H1 (cell line): Measurements from ENCODE around the gene TEX10. TPM values are rescaled to one million over a fixed set of nuclear protein-coding genes. Genes with fewer than 3 reads are reported as not detected.

Source experiments
- CTCF ChIA-PET: fragments of 300-600 bp; sonication (Branson Sonifier 250); formaldehyde crosslinking; loops from one replicate; lab custom pipeline; 2021; ENCODE audit not compliant: partially characterized antibody; lab: Charles Lee
- POLR2A ChIA-PET: fragments of 300-600 bp; sonication (Branson Sonifier 250); formaldehyde crosslinking; loops from one replicate; lab custom pipeline; 2021; ENCODE audit warnings: inconsistent platforms; ENCODE audit not compliant: partially characterized antibody; lab: Charles Lee
- DNase-seq, 2 experiments: peaks; one replicate each; pipeline versions ENCODE4 v3.0.0 to v3.0.0-alpha.2; 2010 to 2022; ENCODE audit warnings: low spot score in 2 of 2, low read depth in 1 of 2, mixed read lengths in 1 of 2
- FAIRE-seq: peaks from 2 replicates; lab custom pipeline; 2011; peaks lifted over from hg19 to GRCh38; lab: Jason Lieb, UNC
- H2AFZ ChIP-seq: 2 replicates; pipeline ENCODE4 v1.8.1; 2012; ENCODE audit warnings: low read length, inconsistent platforms
- H2AK5ac ChIP-seq: 2 replicates; pipeline ENCODE4 v1.6.1; 2013; ENCODE audit warnings: low read depth, low read length
- H2BK120ac ChIP-seq: replicated peaks from 2 replicates; pipeline ENCODE3; 2013; ENCODE audit warnings: low read depth, low read length, inconsistent platforms
- H2BK12ac ChIP-seq: 2 replicates; pipeline ENCODE4 v1.6.1; 2013; ENCODE audit warnings: low read depth, low read length
- H2BK15ac ChIP-seq: 2 replicates; pipeline ENCODE4 v1.6.1; 2013; ENCODE audit warnings: low read length
- H2BK20ac ChIP-seq: 2 replicates; pipeline ENCODE4 v1.6.1; 2013; ENCODE audit warnings: low read length
- H2BK5ac ChIP-seq: 2 replicates; pipeline ENCODE4 v1.6.1; 2013; ENCODE audit warnings: low read depth, low read length
- H3K14ac ChIP-seq: 2 replicates; pipeline ENCODE4 v1.6.1; 2013; ENCODE audit warnings: inconsistent platforms; ENCODE audit not compliant: insufficient read length
- H3K18ac ChIP-seq: 2 replicates; pipeline ENCODE4 v1.6.1; 2013; ENCODE audit warnings: low read length; ENCODE audit errors: extremely low read depth
- H3K23ac ChIP-seq: 2 replicates; pipeline ENCODE4 v1.6.1; 2013; ENCODE audit warnings: inconsistent platforms; ENCODE audit not compliant: insufficient read length
- H3K23me2 ChIP-seq: 2 replicates; pipeline ENCODE4 v1.6.1; 2013; ENCODE audit warnings: low read depth, low read length
- H3K27ac ChIP-seq: 2 replicates; pipeline ENCODE4 v1.6.1; 2011; ENCODE audit warnings: low read depth, low read length, inconsistent platforms
- H3K27me3 ChIP-seq, 4 experiments: replicated peaks in 1 of 4; 1 replicate in 1 of 4; 2 replicates in 3 of 4; pipeline versions ENCODE4 v1.6.1 to v1.8.1; 2011 to 2013; ENCODE audit warnings: low read length in 3 of 4, mild to moderate bottlenecking in 3 of 4, inconsistent platforms in 2 of 4, mixed read lengths in 2 of 4, moderate library complexity in 1 of 4; ENCODE audit not compliant: control insufficient read depth in 3 of 4, insufficient read depth in 3 of 4; ENCODE audit errors: extremely low read depth in 1 of 4
- H3K36me3 ChIP-seq, 4 experiments: 2 replicates each; pipeline versions ENCODE4 v1.6.1 to v1.8.1; 2011 to 2013; ENCODE audit warnings: mild to moderate bottlenecking in 4 of 4, low read length in 3 of 4, moderate library complexity in 2 of 4, control low read depth in 1 of 4, inconsistent platforms in 1 of 4; ENCODE audit not compliant: insufficient read depth in 4 of 4, control insufficient read depth in 2 of 4
- H3K4ac ChIP-seq: replicated peaks from 2 replicates; pipeline ENCODE3; 2013; ENCODE audit warnings: low read length, low read depth, mixed read lengths, inconsistent platforms; ENCODE audit not compliant: insufficient read length
- H3K4me1 ChIP-seq, 4 experiments: replicated peaks in 1 of 4; 1 replicate in 1 of 4; 2 replicates in 3 of 4; pipeline versions ENCODE4 v1.6.1 to v1.8.1; 2011 to 2013; ENCODE audit warnings: low read length in 3 of 4, inconsistent platforms in 2 of 4, mixed read lengths in 1 of 4; ENCODE audit not compliant: insufficient read depth in 4 of 4, control insufficient read depth in 3 of 4
- H3K4me2 ChIP-seq, 2 experiments: 2 replicates each; pipeline versions ENCODE4 v1.6.1 to v1.8.1; 2011 to 2013; ENCODE audit warnings: low read depth in 2 of 2, low read length in 2 of 2, control low read depth in 1 of 2, inconsistent platforms in 1 of 2, mild to moderate bottlenecking in 1 of 2; ENCODE audit not compliant: insufficient read depth in 1 of 2
- H3K4me3 ChIP-seq, 4 experiments: fragments of 200-600, 300-600 bp in 1 of 4; sonication (generic), shearing (Covaris generic), sonication (Bioruptor Twin) in 1 of 4; 2 replicates each; pipeline versions ENCODE4 v1.5.1 to v1.8.1; 2011 to 2016; ENCODE audit warnings: low read length in 4 of 4, low read depth in 3 of 4, control low read depth in 2 of 4, inconsistent platforms in 2 of 4, mild to moderate bottlenecking in 2 of 4, mixed read lengths in 1 of 4, moderate library complexity in 1 of 4; ENCODE audit not compliant: insufficient read depth in 2 of 4; ENCODE audit errors: extremely low read depth in 1 of 4
- H3K56ac ChIP-seq: replicated peaks from 2 replicates; pipeline ENCODE3; 2013; ENCODE audit warnings: low read depth, mild to moderate bottlenecking, mixed read lengths, low read length, inconsistent platforms; ENCODE audit not compliant: insufficient read length
- H3K79me1 ChIP-seq: 2 replicates; pipeline ENCODE4 v1.6.1; 2013; ENCODE audit warnings: low read depth, low read length, control low read depth
- H3K79me2 ChIP-seq, 2 experiments: 2 replicates each; pipeline versions ENCODE4 v1.6.1 to v1.8.1; 2012 to 2013; ENCODE audit warnings: low read length in 2 of 2, mild to moderate bottlenecking in 2 of 2, inconsistent platforms in 1 of 2; ENCODE audit not compliant: insufficient read depth in 2 of 2, control insufficient read depth in 1 of 2
- H3K9ac ChIP-seq, 4 experiments: replicated peaks in 1 of 4; 1 replicate in 1 of 4; 2 replicates in 3 of 4; pipeline versions ENCODE4 v1.6.1 to v1.8.1; 2011 to 2013; ENCODE audit warnings: low read depth in 3 of 4, low read length in 3 of 4, control low read depth in 2 of 4, mild to moderate bottlenecking in 2 of 4, moderate library complexity in 2 of 4, inconsistent platforms in 1 of 4; ENCODE audit errors: extremely low read depth in 1 of 4
- H3K9me3 ChIP-seq, 2 experiments: 2 replicates each; pipeline versions ENCODE4 v1.6.1 to v1.8.1; 2012 to 2013; ENCODE audit warnings: mild to moderate bottlenecking in 2 of 2, moderate library complexity in 2 of 2, control low read depth in 1 of 2, inconsistent platforms in 1 of 2, low read depth in 1 of 2, low read length in 1 of 2, mixed read lengths in 1 of 2; ENCODE audit not compliant: insufficient read depth in 2 of 2
- H4K20me1 ChIP-seq, 2 experiments: replicated peaks in 1 of 2; 2 replicates each; pipeline versions ENCODE3 to v1.8.1; 2011 to 2013; ENCODE audit warnings: inconsistent platforms in 2 of 2, low read length in 2 of 2, mild to moderate bottlenecking in 1 of 2; ENCODE audit not compliant: insufficient read depth in 2 of 2, control insufficient read depth in 1 of 2
- H4K5ac ChIP-seq: 2 replicates; pipeline ENCODE4 v1.6.1; 2013; ENCODE audit warnings: low read length, low read depth, mixed read lengths, inconsistent platforms; ENCODE audit not compliant: insufficient read length
- H4K8ac ChIP-seq: 2 replicates; pipeline ENCODE4 v1.8.0; 2013; ENCODE audit warnings: mild to moderate bottlenecking, moderate library complexity, low read length, inconsistent platforms; ENCODE audit not compliant: insufficient read depth; ENCODE audit errors: extremely low read depth
- H4K91ac ChIP-seq: replicated peaks from 2 replicates; pipeline ENCODE3; 2013; ENCODE audit warnings: low read length, mixed read lengths, inconsistent platforms; ENCODE audit not compliant: insufficient read length
- JUND ChIP-seq: IDR thresholded peaks from 2 replicates; pipeline ENCODE4 v1.6.1; 2011; ENCODE audit warnings: mild to moderate bottlenecking, improper control_type of control experiment, low read length
- MAFK ChIP-seq: IDR thresholded peaks from 2 replicates; pipeline ENCODE4 v1.6.1; 2012; ENCODE audit warnings: low read depth, mild to moderate bottlenecking, improper control_type of control experiment, low read length
- NANOG ChIP-seq: IDR thresholded peaks from 2 replicates; pipeline ENCODE4 v1.6.1; 2011; ENCODE audit warnings: low read length, low read depth, mild to moderate bottlenecking, inconsistent platforms; ENCODE audit not compliant: insufficient read depth, poor library complexity, severe bottlenecking
- POLR2AphosphoS5 ChIP-seq: IDR thresholded peaks from 2 replicates; pipeline ENCODE4 v1.6.1; 2011; ENCODE audit warnings: low read depth, low read length
- RFX5 ChIP-seq: IDR thresholded peaks from 2 replicates; pipeline ENCODE4 v1.6.1; 2011; ENCODE audit warnings: low read depth, low read length, improper control_type of control experiment, borderline replicate concordance
- TAF7 ChIP-seq: optimal IDR thresholded peaks from 2 replicates; pipeline ENCODE3; 2011; ENCODE audit warnings: low read depth, mild to moderate bottlenecking, inconsistent platforms, low read length, moderate library complexity, borderline replicate concordance
- WGBS, 2 experiments: shearing (Covaris generic) in 1 of 2; methylation state at CpG; one replicate each; pipeline versions ENCODE4 v1.1.6 to v1.1.7; 2013 to 2015; ENCODE audit warnings: low lambda C conversion rate in 2 of 2, mixed read lengths in 2 of 2, inconsistent platforms in 1 of 2, low coverage in 1 of 2, missing lambda C conversion rate in 1 of 2; ENCODE audit not compliant: insufficient replicate concordance in 2 of 2, insufficient coverage in 1 of 2, insufficient read length in 1 of 2; ENCODE audit errors: extremely low coverage in 1 of 2, missing lambda C conversion rate in 1 of 2; 5-methylcytosine and 5-hydroxymethylcytosine counted together
- polyA plus RNA-seq, 7 experiments: library from polyadenylated mRNA; depleted of rRNA in 3 of 7; stranded (reverse) in 5 of 7; unstranded in 2 of 7; fragments of >200 nt in 5 of 7; fragments of 200-250 nt in 2 of 7; gene quantifications; 1 replicate in 5 of 7; 2 replicates in 1 of 7; 4 replicates in 1 of 7; pipeline versions ENCODE4 v1.2.1 to v1.2.3, GENCODE V29; 2011 to 2013; ENCODE audit warnings: missing spikeins in 2 of 7, mixed read lengths in 2 of 7
- total RNA-seq: library from RNA; stranded (reverse); fragmentation: NEBNext Ultra II Directional; extraction: Animal tissue kit (Norgen Biotek cat#: 25700); gene quantifications from 2 replicates; pipeline ENCODE4 v1.2.1, GENCODE V29; 2021

The TEX10 gene
- total and polyA plus RNA-seq, 2 of the 8 experiments (the other 6 are each of a cell fraction or from before 2014, with no cell fraction given) = 46.9 to 81.0 TPM

- Histone ChIP-seq H4K8ac (no peak overlapping the region), H3K79me2 (no peaks in the 10 kb centered on the region), H2AK5ac (no peak overlapping the region), H2AFZ (no peak overlapping the region), H3K23ac (no peak overlapping the region), H2BK5ac (no peak overlapping the region), H2BK12ac (no peak overlapping the region), H3K79me1 (no peaks in the 10 kb centered on the region), H3K27ac (no peak overlapping the region), H3K36me3 (peaks cover 0 to 5% (median 0%) of the 10 kb centered on the region in 4 experiments; a peak in 1 of 8 replicates), H3K23me2 (no peaks in the 10 kb centered on the region), H3K4me1 (no peaks in the 10 kb centered on the region; a peak in 1 of 7 replicates), H3K4me3 (no peak overlapping the region), H2BK20ac (no peak overlapping the region), H4K20me1 (no peaks in the 10 kb centered on the region), H3K4ac (no peak overlapping the region), H3K27me3 (no peaks in the 10 kb centered on the region), H3K18ac (no peak overlapping the region), H2BK120ac (no peak overlapping the region), H3K9me3 (peaks cover 16 to 17% of the 10 kb centered on the region in 2 experiments; a peak in 3 of 4 replicates), H2BK15ac (no peak overlapping the region), H3K9ac (no peak overlapping the region), H4K5ac (no peak overlapping the region), H4K91ac (no peak overlapping the region), H3K56ac (no peak overlapping the region), H3K14ac (no peak overlapping the region), H3K4me2 (no peak overlapping the region)
- WGBS, 2 experiments = 91% methylated on average over 7 of the region's 7 CpGs; no CpG with 5 or more reads in 1 of the 2 experiments
- DNase-seq (no peak), FAIRE-seq (no peak)
- ChIA-PET CTCF (interaction anchor here (1.0 to 1.8 kb wide), 3 partner anchors 20 to 65 kb away, joined by 3 to 5 read pairs (median 4); no protein-coding TSS in a partner anchor), POLR2A (interaction anchor here (1.2 kb wide), 1 partner anchor 13 kb away, joined by 4 read pairs; no protein-coding TSS in a partner anchor)
- no peak for TF ChIP-seq MAFK
- TF ChIP-seq POLR2AphosphoS5 = no peak
- no peak for TF ChIP-seq RFX5
- TF ChIP-seq TAF7 = no peak
- no peak for TF ChIP-seq JUND
- no peak for TF ChIP-seq NANOG
Measured at GRCh38 chr9:100370064-100370723, 17.5 kb upstream of the TEX10 start.
